ENCODE data around the gene DACT2. TPM values are rescaled to one million over a fixed set of nuclear protein-coding genes. Genes with fewer than 3 reads are reported as not detected.

The DACT2 gene
- total and polyA plus RNA-seq, 2 of the 8 experiments (the other 6 are each of a cell fraction or from before 2014, with no cell fraction given): 2.9 to 3.1 TPM

DNA sequence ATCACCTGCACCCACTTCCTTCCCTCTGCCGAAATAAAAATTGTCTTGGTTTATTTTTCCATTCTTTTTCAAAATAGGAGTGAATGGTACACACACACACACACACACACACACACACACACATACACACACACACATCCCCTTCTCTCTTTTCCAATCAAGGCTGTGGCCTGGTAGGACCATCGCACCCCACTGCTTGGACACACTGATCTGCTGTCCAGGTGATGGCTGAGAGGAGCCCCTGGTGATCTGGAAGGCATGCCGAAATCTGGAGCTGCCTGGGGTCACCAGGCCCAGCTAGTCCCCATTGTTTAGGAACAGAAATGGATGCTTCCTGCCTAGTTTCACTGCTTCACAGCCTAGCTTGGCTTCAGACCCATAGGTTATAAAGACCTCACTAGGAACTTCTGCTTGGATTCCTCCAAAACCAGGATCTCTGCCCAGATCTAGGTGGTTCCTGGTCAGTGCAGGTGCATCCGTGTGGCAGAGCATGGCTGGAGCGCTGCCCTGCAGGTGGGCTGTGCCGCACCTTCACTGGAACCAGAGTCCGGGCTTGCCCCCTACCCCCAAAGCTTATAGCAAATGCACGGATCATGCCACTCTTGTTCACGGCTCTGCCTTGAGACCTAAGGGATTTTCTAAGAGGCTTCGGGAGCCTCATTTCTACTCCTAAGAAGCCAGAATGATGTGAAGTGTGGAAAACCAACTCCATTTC, 42.9 kb upstream of the DACT2 start (continued):
- TF ChIP-seq GTF2F1 (IDR thresholded peaks at IDR 0.05; ENCODE audit: borderline replicate concordance, low read depth, low read length) (no peak), BACH1 (IDR thresholded peaks at IDR 0.05; ENCODE audit: low read length) (no peak)
